HG03045 (cell line): ENCODE data around the gene TMEM245.
"Not testable (repeated sequence)": the region's sequence is repeated elsewhere in the genome, so short reads cannot be mapped to it uniquely, and the experiment has no call there.

Source experiments
- ATAC-seq: cut with Tn5 transposase; IDR thresholded peaks from one replicate; pipeline ENCODE4 v1.9.1; 2021; ENCODE audit warnings: mild to moderate bottlenecking, moderate library complexity; ENCODE audit not compliant: unreplicated experiment

TMEM245 gene

GRCh38 chr9:109003116-109003515 lies 116.6 kb downstream of the TMEM245 start:
- ATAC-seq: no peak

GRCh38 chr9:109002141-109002540 lies 117.6 kb downstream of the TMEM245 start:
- ATAC-seq: no peak

- ATAC-seq: no peak
Measured at GRCh38 chr9:109001275-109001676, 118.5 kb downstream of the TMEM245 start.

GRCh38 chr9:108997112-108997511 lies 122.6 kb downstream of the TMEM245 start:
- no peak for ATAC-seq

GRCh38 chr9:108996643-108997042 lies 123.1 kb downstream of the TMEM245 start:
- ATAC-seq: no peak

- peak; percentile 52 for ATAC-seq
Measured at GRCh38 chr9:108994695-108995094, 125.1 kb downstream of the TMEM245 start.

GRCh38 chr9:108991479-108991878 lies 128.3 kb downstream of the TMEM245 start:
- ATAC-seq: no peak

GRCh38 chr9:108983885-108984284 lies 135.9 kb downstream of the TMEM245 start:
- no peak for ATAC-seq

GRCh38 chr9:108980893-108981292 lies 138.9 kb downstream of the TMEM245 start:
- no peak for ATAC-seq

GRCh38 chr9:108978205-108978604 lies 141.5 kb downstream of the TMEM245 start:
- no peak for ATAC-seq

- no peak for ATAC-seq
Measured at GRCh38 chr9:108973895-108974294, 145.9 kb downstream of the TMEM245 start.

- ATAC-seq: no peak
Measured at GRCh38 chr9:108972626-108973209, 147.0 kb downstream of the TMEM245 start.

GRCh38 chr9:108972186-108972585 lies 147.6 kb downstream of the TMEM245 start:
- ATAC-seq: no peak

- ATAC-seq: not testable (repeated sequence)
Measured at GRCh38 chr9:108971392-108971791, 148.4 kb downstream of the TMEM245 start.

GRCh38 chr9:108967916-108968315 lies 151.8 kb downstream of the TMEM245 start:
- ATAC-seq: no peak
